ENCODE data around the gene PRKG1.
"Not testable (repeated sequence)": the region's sequence is repeated elsewhere in the genome, so short reads cannot be mapped to it uniquely, and the experiment has no call there.

The PRKG1 gene

GRCh38 chr10:51744235-51745000 is 670.1 kb downstream of the PRKG1 start:
- TF ChIP-seq ZFX (IDR thresholded peaks at IDR 0.05; ENCODE audit: borderline replicate concordance) (no peak), CTCF (IDR thresholded peaks at IDR 0.05) (no peak)
- no peak overlapping the region for H3K27ac ChIP-seq

GRCh38 chr10:51745397-51745796 is 671.1 kb downstream of the PRKG1 start:
- H3K27ac ChIP-seq: no peak overlapping the region
- no peak for TF ChIP-seq CTCF (IDR thresholded peaks at IDR 0.05)
- TF ChIP-seq ZFX (IDR thresholded peaks at IDR 0.05; ENCODE audit: borderline replicate concordance): no peak

GRCh38 chr10:51747216-51747615 is 672.9 kb downstream of the PRKG1 start:
- TF ChIP-seq CTCF (IDR thresholded peaks at IDR 0.05) (no peak), ZFX (IDR thresholded peaks at IDR 0.05; ENCODE audit: borderline replicate concordance) (no peak)
- no peak overlapping the region for H3K27ac ChIP-seq

- TF ChIP-seq CTCF (IDR thresholded peaks at IDR 0.05): no peak
- TF ChIP-seq ZFX (IDR thresholded peaks at IDR 0.05; ENCODE audit: borderline replicate concordance): no peak
- no peak overlapping the region for H3K27ac ChIP-seq
These were observed 674.7 kb downstream of the PRKG1 start for GRCh38 chr10:51748959-51749358.

GRCh38 chr10:51758366-51758765 is 684.1 kb downstream of the PRKG1 start:
- no peak overlapping the region for H3K27ac ChIP-seq
- TF ChIP-seq ZFX (IDR thresholded peaks at IDR 0.05; ENCODE audit: borderline replicate concordance) (no peak), CTCF (IDR thresholded peaks at IDR 0.05) (no peak)

- not testable (repeated sequence) for H3K27ac ChIP-seq
These were observed 684.6 kb downstream of the PRKG1 start for GRCh38 chr10:51758838-51759237.

- H3K27ac ChIP-seq: no peak overlapping the region
- no peak for TF ChIP-seq ZFX (IDR thresholded peaks at IDR 0.05; ENCODE audit: borderline replicate concordance)
- no peak for TF ChIP-seq CTCF (IDR thresholded peaks at IDR 0.05)
These were observed 685.7 kb downstream of the PRKG1 start for GRCh38 chr10:51759896-51760534.
